ENCODE results near the gene TMEM237.

TMEM237 gene

GRCh38 chr2:201664334-201664733 is 21.0 kb upstream of the TMEM237 start:
- H3K4me1 ChIP-seq: no peaks in the 10 kb centered on the region
- no peak overlapping the region for H3K27ac ChIP-seq
- no peak for DNase-seq
- H3K36me3 ChIP-seq: no peaks in the 10 kb centered on the region
- TF ChIP-seq CTCF (IDR thresholded peaks at IDR 0.05): no peak
- H3K27me3 ChIP-seq: no peaks in the 10 kb centered on the region
- H3K9me3 ChIP-seq: no peaks in the 10 kb centered on the region
- H3K4me3 ChIP-seq: no peak overlapping the region
- intact Hi-C loops (cut with DNase I; ENCODE audit: low total_unique reads): no loop called here

- no peak for TF ChIP-seq CTCF (IDR thresholded peaks at IDR 0.05)
- intact Hi-C loops (cut with DNase I; ENCODE audit: low total_unique reads): no loop called here
- H3K9me3 ChIP-seq: no peaks in the 10 kb centered on the region
- H3K4me3 ChIP-seq: no peak overlapping the region
- H3K27me3 ChIP-seq: no peaks in the 10 kb centered on the region
- no peaks in the 10 kb centered on the region for H3K36me3 ChIP-seq
- H3K27ac ChIP-seq: no peak overlapping the region
- DNase-seq: no peak
- no peaks in the 10 kb centered on the region for H3K4me1 ChIP-seq
Observed at GRCh38 chr2:201661366-201661765, 18.1 kb upstream of the TMEM237 start.

- intact Hi-C loops (cut with DNase I; ENCODE audit: low total_unique reads): no loop called here
- no peak for TF ChIP-seq CTCF (IDR thresholded peaks at IDR 0.05)
- no peak for DNase-seq
Observed at GRCh38 chr2:201660293-201660895, 17.1 kb upstream of the TMEM237 start.

GRCh38 chr2:201656740-201657139 is 13.4 kb upstream of the TMEM237 start:
- no peak overlapping the region for H3K27ac ChIP-seq
- H3K4me3 ChIP-seq: no peak overlapping the region
- H3K4me1 ChIP-seq: peaks cover 0 to 14% (median 2%) of the 10 kb centered on the region in 4 donors
- no peak for DNase-seq
- intact Hi-C loops (cut with DNase I; ENCODE audit: low total_unique reads): no loop called here
- no peaks in the 10 kb centered on the region for H3K9me3 ChIP-seq
- no peaks in the 10 kb centered on the region for H3K36me3 ChIP-seq
- H3K27me3 ChIP-seq: no peaks in the 10 kb centered on the region
- no peak for TF ChIP-seq CTCF (IDR thresholded peaks at IDR 0.05)

More at GRCh38 chr2:201660293-201660895, 17.1 kb upstream of the TMEM237 start:
- Histone ChIP-seq H3K27me3 (no peaks in the 10 kb centered on the region), H3K9me3 (no peaks in the 10 kb centered on the region), H3K27ac (no peak overlapping the region), H3K4me1 (peaks cover 0 to under 1% (median under 1%) of the 10 kb centered on the region in 4 donors), H3K4me3 (no peak overlapping the region), H3K36me3 (no peaks in the 10 kb centered on the region)

- TF ChIP-seq CTCF (IDR thresholded peaks at IDR 0.05): no peak
- Histone ChIP-seq H3K27me3 (no peaks in the 10 kb centered on the region), H3K4me1 (peaks cover 0 to 14% (median 2%) of the 10 kb centered on the region in 4 donors), H3K4me3 (no peak overlapping the region), H3K36me3 (no peaks in the 10 kb centered on the region), H3K27ac (no peak overlapping the region), H3K9me3 (no peaks in the 10 kb centered on the region)
- intact Hi-C loops (cut with DNase I; ENCODE audit: low total_unique reads): no loop called here
- DNase-seq: no peak
Observed at GRCh38 chr2:201656102-201656501, 12.8 kb upstream of the TMEM237 start.
